HepG2 (cell line): ENCODE measurements around the gene TMEM217. TPM values are rescaled to one million over a fixed set of nuclear protein-coding genes. Genes with fewer than 3 reads are reported as not detected.

Source experiments
- CBX5 ChIP-seq: sonication (generic); formaldehyde crosslinking; IDR thresholded peaks from 2 replicates; pipeline ENCODE4 v1.4.0; 2020; ENCODE audit warnings: missing genetic modification reagents, borderline replicate concordance
- CCAR2 ChIP-seq: fragments of 200-400 bp; formaldehyde crosslinking; optimal IDR thresholded peaks from 2 replicates; pipeline ENCODE3; 2018; ENCODE audit warnings: low read depth, mild to moderate bottlenecking, low read length, moderate library complexity
- CSRNP2 ChIP-seq: sonication (generic); formaldehyde crosslinking; conservative IDR thresholded peaks from 2 replicates; pipeline ENCODE4 v1.8.0; 2022; ENCODE audit warnings: low read depth, missing genetic modification reagents
- GMEB1 ChIP-seq: sonication (generic); formaldehyde crosslinking; IDR thresholded peaks from 2 replicates; pipeline ENCODE4 v1.5.1; 2020; ENCODE audit warnings: missing genetic modification reagents, mild to moderate bottlenecking, borderline replicate concordance
- HNRNPK ChIP-seq: fragments of 200-400 bp; formaldehyde crosslinking; IDR thresholded peaks from 2 replicates; pipeline ENCODE4 v1.6.1; 2018; ENCODE audit warnings: low read length, low read depth, moderate library complexity, mild to moderate bottlenecking; ENCODE audit not compliant: poor library complexity, severe bottlenecking
- HOXA9 ChIP-seq: sonication (generic); formaldehyde crosslinking; IDR thresholded peaks from 2 replicates; pipeline ENCODE4 v1.8.1; 2022; ENCODE audit warnings: missing genetic modification reagents, mild to moderate bottlenecking, moderate library complexity, borderline replicate concordance
- MEIS2 ChIP-seq: sonication (generic); formaldehyde crosslinking; IDR thresholded peaks from 2 replicates; pipeline ENCODE4 v1.9.0; 2021; ENCODE audit warnings: mild to moderate bottlenecking, missing genetic modification reagents
- MZF1 ChIP-seq: sonication (generic); formaldehyde crosslinking; IDR thresholded peaks from 2 replicates; pipeline ENCODE4 v1.8.1; 2023; ENCODE audit warnings: mild to moderate bottlenecking, missing genetic modification reagents, borderline replicate concordance
- REL ChIP-seq: sonication (generic); formaldehyde crosslinking; conservative IDR thresholded peaks from 2 replicates; pipeline ENCODE4 v1.8.0; 2022; ENCODE audit warnings: mild to moderate bottlenecking, missing genetic modification reagents, moderate library complexity
- REPIN1 ChIP-seq: sonication (generic); formaldehyde crosslinking; IDR thresholded peaks from 2 replicates; pipeline ENCODE4 v1.8.0; 2022; ENCODE audit warnings: missing genetic modification reagents, low read depth, mild to moderate bottlenecking, borderline replicate concordance
- SUZ12 ChIP-seq: fragments of 150-350 bp; IDR thresholded peaks from 2 replicates; pipeline ENCODE4 v1.6.1; 2014; ENCODE audit warnings: low read depth, low read length
- WIZ ChIP-seq: sonication (generic); formaldehyde crosslinking; IDR thresholded peaks from 2 replicates; pipeline ENCODE4 v1.5.1; 2020; ENCODE audit warnings: mild to moderate bottlenecking, missing genetic modification reagents
- ZNF180 ChIP-seq: sonication (generic); formaldehyde crosslinking; IDR thresholded peaks from 2 replicates; pipeline ENCODE4 v1.4.0; 2020; ENCODE audit warnings: low read depth, missing genetic modification reagents, borderline replicate concordance
- ZNF367 ChIP-seq: sonication (generic); formaldehyde crosslinking; IDR thresholded peaks from 2 replicates; pipeline ENCODE4 v1.4.0; 2020; ENCODE audit warnings: missing genetic modification reagents, borderline replicate concordance
- ZNF772 ChIP-seq: sonication (generic); formaldehyde crosslinking; IDR thresholded peaks from 2 replicates; pipeline ENCODE4 v1.5.0; 2020; ENCODE audit warnings: mild to moderate bottlenecking, missing genetic modification reagents
- polyA plus RNA-seq, 8 experiments: library from polyadenylated mRNA; depleted of rRNA in 3 of 8; stranded (reverse) in 7 of 8; unstranded in 1 of 8; fragments of >200 nt; fragmentation: Illumina TruSeq in 4 of 8; extraction: Trizol in 4 of 8; gene quantifications; 2 replicates each; pipeline versions ENCODE4 v1.2.1 to v1.2.3, GENCODE V29; 2011 to 2016; ENCODE audit warnings: low read depth in 4 of 8, missing spikeins in 1 of 8, mixed read lengths in 1 of 8; ENCODE audit not compliant: insufficient read depth in 1 of 8
- total RNA-seq, 5 experiments: library from RNA; depleted of rRNA; stranded (reverse); fragments of >200 nt; fragmentation: Illumina TruSeq; extraction: Trizol; gene quantifications; 2 replicates each; pipeline ENCODE4 v1.2.3, GENCODE V29; 2016; ENCODE audit warnings: low read depth in 1 of 5
- TF ChIP-seq, protein P1 (sequence below), 2 experiments: sonication (generic) in 1 of 2; formaldehyde crosslinking in 1 of 2; IDR thresholded peaks; 2 replicates each; pipeline versions ENCODE4 v1.4.0 to v1.6.1; 2016 to 2020; ENCODE audit warnings: borderline replicate concordance in 1 of 2, low read depth in 1 of 2, mild to moderate bottlenecking in 1 of 2, missing genetic modification reagents in 1 of 2
- TF ChIP-seq, protein P2 (sequence below): sonication (generic); formaldehyde crosslinking; conservative IDR thresholded peaks from 2 replicates; pipeline ENCODE4 v1.4.0; 2020; ENCODE audit warnings: missing genetic modification reagents

Gene TMEM217
- total and polyA plus RNA-seq, 2 of the 13 experiments (the other 11 are each of a cell fraction or from before 2014, with no cell fraction given) = 2.3 to 3.4 TPM

- TF ChIP-seq, protein P1, sequence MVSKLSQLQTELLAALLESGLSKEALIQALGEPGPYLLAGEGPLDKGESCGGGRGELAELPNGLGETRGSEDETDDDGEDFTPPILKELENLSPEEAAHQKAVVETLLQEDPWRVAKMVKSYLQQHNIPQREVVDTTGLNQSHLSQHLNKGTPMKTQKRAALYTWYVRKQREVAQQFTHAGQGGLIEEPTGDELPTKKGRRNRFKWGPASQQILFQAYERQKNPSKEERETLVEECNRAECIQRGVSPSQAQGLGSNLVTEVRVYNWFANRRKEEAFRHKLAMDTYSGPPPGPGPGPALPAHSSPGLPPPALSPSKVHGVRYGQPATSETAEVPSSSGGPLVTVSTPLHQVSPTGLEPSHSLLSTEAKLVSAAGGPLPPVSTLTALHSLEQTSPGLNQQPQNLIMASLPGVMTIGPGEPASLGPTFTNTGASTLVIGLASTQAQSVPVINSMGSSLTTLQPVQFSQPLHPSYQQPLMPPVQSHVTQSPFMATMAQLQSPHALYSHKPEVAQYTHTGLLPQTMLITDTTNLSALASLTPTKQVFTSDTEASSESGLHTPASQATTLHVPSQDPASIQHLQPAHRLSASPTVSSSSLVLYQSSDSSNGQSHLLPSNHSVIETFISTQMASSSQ (IDR thresholded peaks at IDR 0.05; ENCODE audit: low read depth) = no peak
- TF ChIP-seq, protein P1 (CRISPR knock-in tag; IDR thresholded peaks at IDR 0.05; ENCODE audit: borderline replicate concordance) = no peak
- TF ChIP-seq SUZ12 (no peak), CBX5 (CRISPR knock-in tag) (no peak), MEIS2 (CRISPR knock-in tag) (peak; percentile 62), CCAR2 (no peak), ZNF367 (CRISPR knock-in tag) (peak; percentile 24; the same call in 1 of the 2 replicates), HNRNPK (peak; percentile 65), WIZ (CRISPR knock-in tag) (no peak), ZNF772 (no peak), HOXA9 (CRISPR knock-in tag) (peak; percentile 63), MZF1 (no peak), REL (CRISPR knock-in tag) (peak; percentile 92; the same call in 1 of the 2 replicates), CSRNP2 (no peak), ZNF180 (CRISPR knock-in tag) (0 out of 2 replicates have a peak, but pooled peaks have one; percentile 63), GMEB1 (CRISPR knock-in tag) (no peak), REPIN1 (CRISPR knock-in tag) (peak; percentile 16; the same call in 1 of the 2 replicates)
- TF ChIP-seq, protein P2, sequence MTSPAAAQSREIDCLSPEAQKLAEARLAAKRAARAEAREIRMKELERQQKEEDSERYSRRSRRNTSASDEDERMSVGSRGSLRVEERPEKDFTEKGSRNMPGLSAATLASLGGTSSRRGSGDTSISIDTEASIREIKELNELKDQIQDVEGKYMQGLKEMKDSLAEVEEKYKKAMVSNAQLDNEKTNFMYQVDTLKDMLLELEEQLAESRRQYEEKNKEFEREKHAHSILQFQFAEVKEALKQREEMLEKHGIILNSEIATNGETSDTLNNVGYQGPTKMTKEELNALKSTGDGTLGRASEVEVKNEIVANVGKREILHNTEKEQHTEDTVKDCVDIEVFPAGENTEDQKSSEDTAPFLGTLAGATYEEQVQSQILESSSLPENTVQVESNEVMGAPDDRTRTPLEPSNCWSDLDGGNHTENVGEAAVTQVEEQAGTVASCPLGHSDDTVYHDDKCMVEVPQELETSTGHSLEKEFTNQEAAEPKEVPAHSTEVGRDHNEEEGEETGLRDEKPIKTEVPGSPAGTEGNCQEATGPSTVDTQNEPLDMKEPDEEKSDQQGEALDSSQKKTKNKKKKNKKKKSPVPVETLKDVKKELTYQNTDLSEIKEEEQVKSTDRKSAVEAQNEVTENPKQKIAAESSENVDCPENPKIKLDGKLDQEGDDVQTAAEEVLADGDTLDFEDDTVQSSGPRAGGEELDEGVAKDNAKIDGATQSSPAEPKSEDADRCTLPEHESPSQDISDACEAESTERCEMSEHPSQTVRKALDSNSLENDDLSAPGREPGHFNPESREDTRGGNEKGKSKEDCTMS (CRISPR knock-in tag) = no peak
Observed at GRCh38 chr6:37170273-37171200, 87.4 kb downstream of the TMEM217 start (continued).
